Measurements from ENCODE around the gene FUT8.
"Not testable (repeated sequence)": the region's sequence is repeated elsewhere in the genome, so short reads cannot be mapped to it uniquely, and the experiment has no call there.

FUT8 gene

GRCh38 chr14:65658202-65658601 lies 245.7 kb downstream of the FUT8 start:
- H3K4me3 ChIP-seq (replicated peaks; ENCODE audit: low read depth, low read length): no peak overlapping the region
- TF ChIP-seq CTCF (IDR thresholded peaks at IDR 0.05; ENCODE audit: low read length, missing control alignments): no peak
- peak; percentile 28 for DNase-seq (ENCODE audit: low read depth)

DNA sequence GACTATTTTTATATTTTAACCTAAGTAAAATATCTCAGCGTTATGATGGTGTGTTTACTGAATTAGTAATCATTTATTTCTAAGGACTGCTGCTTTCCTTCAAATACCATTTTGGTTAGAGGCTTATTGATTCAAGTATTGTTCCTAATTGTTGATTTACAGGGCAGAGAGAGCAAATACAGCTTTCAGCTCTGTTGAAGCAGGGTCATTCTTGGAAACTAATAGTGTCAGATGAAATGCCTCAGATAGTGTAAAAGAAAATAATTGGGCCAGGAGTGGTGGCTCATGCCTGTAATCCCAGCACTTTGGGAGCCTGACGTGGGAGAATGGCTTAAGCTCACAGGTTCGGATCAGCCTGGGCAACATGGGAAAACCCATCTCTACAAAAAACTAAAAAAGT lies 249.3 kb downstream of the FUT8 start:
- H3K4me3 ChIP-seq (replicated peaks; ENCODE audit: low read depth, low read length): no peak overlapping the region
- DNase-seq (ENCODE audit: low read depth): no peak
- TF ChIP-seq CTCF (IDR thresholded peaks at IDR 0.05; ENCODE audit: low read length, missing control alignments): no peak

GRCh38 chr14:65664436-65664835 lies 251.9 kb downstream of the FUT8 start:
- no peak for DNase-seq (ENCODE audit: low read depth)
- no peak for TF ChIP-seq CTCF (IDR thresholded peaks at IDR 0.05; ENCODE audit: low read length, missing control alignments)
- no peak overlapping the region for H3K4me3 ChIP-seq (replicated peaks; ENCODE audit: low read depth, low read length)

DNA sequence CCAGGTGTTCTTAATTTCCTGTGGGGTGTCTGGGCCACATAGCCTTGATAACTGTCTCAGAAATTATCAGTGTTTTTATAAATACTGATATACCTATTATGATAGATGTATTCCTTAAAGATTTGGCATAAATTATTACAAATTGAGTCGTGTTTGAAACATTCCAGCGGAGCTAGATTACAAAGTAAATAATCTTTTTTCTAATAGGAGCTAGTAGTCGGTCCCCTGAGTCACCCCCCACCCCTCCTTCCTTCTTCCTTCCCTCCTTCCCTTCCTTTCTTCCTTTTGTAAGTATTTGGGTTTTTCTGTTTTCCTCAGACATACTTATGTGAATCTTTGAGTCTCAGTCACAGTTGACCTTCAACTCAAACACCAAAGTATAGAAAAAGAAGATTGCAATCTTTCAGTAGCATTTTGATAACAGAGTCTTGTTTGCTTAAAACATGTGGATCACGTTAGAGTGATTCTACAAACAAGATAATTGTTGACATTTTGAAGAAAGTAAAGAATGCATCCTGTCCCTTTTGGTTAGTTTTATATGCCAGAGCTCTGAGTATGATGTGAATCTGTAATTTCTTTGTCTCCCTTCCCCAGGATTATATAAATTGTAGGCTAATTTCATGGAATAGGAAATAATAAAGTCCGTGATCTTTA lies 264.0 kb downstream of the FUT8 start:
- no peak for DNase-seq (ENCODE audit: low read depth)
- no peak for TF ChIP-seq CTCF (IDR thresholded peaks at IDR 0.05; ENCODE audit: low read length, missing control alignments)
- no peak overlapping the region for H3K4me3 ChIP-seq (replicated peaks; ENCODE audit: low read depth, low read length)

DNA sequence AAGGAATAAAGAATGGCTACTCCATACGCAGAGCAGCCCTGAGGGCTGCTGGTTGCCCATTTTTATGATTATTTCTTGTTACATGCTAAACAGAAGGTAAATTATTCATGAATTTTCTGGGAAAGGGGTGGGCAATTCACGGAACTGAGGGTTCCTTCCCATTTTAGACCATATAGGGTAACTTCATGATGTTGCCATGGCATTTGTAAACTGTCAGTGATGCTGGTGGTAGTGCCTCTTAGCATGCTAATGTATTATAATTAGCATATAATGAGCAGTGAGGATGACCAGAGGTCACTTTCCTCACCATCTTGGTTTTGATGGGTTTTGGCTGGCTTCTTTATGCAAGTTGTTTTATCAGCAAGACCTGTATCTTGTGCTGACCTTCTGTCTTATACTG lies 273.0 kb downstream of the FUT8 start:
- no peak for DNase-seq (ENCODE audit: low read depth)
- no peak for TF ChIP-seq CTCF (IDR thresholded peaks at IDR 0.05; ENCODE audit: low read length, missing control alignments)
- no peak overlapping the region for H3K4me3 ChIP-seq (replicated peaks; ENCODE audit: low read depth, low read length)

GRCh38 chr14:65686761-65687160 lies 274.2 kb downstream of the FUT8 start:
- no peak for TF ChIP-seq CTCF (IDR thresholded peaks at IDR 0.05; ENCODE audit: low read length, missing control alignments)
- H3K4me3 ChIP-seq (replicated peaks; ENCODE audit: low read depth, low read length): no peak overlapping the region
- DNase-seq (ENCODE audit: low read depth): peak; percentile 7

DNA sequence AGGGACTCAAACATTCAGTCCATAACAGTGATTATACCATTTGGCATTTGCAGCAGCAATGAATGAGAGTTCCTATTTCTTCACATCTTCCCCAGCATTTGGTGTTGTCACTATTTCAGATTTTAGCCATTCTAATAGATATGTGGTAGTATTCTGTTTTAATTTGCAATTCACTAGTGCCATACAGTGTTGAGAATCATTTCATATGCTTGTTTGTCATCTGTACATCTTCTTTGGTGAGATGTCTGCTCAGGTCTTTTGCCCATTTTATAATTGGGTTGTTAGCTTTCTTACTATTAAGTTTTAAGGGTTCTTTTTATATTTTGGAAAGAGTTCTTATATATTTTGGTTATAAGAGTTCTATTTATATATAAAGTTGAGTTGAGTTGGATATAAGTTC lies 276.5 kb downstream of the FUT8 start:
- no peak for TF ChIP-seq CTCF (IDR thresholded peaks at IDR 0.05; ENCODE audit: low read length, missing control alignments)
- DNase-seq (ENCODE audit: low read depth): no peak
- no peak overlapping the region for H3K4me3 ChIP-seq (replicated peaks; ENCODE audit: low read depth, low read length)

DNA sequence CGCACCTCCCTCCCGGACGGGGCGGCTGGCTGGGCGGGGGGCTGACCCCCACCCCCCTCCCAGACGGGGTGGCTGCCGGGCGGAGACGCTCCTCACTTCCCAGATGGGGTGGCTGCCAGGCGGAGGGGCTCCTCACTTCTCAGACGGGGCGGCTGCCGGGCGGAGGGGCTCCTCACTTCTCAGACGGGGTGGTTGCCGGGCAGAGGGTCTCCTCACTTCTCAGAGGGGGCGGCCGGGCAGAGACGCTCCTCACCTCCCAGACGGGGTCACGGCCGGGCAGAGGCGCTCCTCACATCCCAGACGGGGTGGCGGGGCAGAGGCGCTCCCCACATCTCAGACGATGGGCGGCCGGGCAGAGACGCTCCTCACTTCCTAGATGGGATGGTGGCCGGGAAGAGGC lies 280.0 kb downstream of the FUT8 start:
- DNase-seq (ENCODE audit: low read depth); H3K4me3 ChIP-seq (replicated peaks; ENCODE audit: low read depth, low read length): not testable (repeated sequence)
